ENCODE data around the gene GPC5.
"Not testable (repeated sequence)": the region's sequence is repeated elsewhere in the genome, so short reads cannot be mapped to it uniquely, and the experiment has no call there.

Gene GPC5

DNA sequence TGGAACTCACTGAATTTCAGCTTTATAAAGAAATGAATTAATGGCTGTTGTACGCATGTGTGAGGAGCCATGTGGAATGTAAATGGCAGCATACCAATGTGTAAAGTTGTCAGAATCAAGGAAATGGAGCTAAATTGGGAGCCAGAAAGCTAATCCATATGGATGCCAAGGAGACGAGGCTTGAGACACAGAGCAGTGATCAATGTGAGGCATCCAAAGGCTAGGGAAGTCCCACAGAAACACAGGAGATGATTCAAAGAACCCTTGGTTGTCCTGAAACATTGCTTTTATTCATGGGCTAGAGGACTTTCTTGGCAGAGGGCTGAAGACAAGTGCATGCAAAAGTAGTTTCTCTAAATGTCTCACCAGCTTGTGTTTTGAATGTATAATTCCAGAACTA, 1271.7 kb downstream of the GPC5 start:
- DNase-seq (ENCODE audit: low read depth): no peak

DNA sequence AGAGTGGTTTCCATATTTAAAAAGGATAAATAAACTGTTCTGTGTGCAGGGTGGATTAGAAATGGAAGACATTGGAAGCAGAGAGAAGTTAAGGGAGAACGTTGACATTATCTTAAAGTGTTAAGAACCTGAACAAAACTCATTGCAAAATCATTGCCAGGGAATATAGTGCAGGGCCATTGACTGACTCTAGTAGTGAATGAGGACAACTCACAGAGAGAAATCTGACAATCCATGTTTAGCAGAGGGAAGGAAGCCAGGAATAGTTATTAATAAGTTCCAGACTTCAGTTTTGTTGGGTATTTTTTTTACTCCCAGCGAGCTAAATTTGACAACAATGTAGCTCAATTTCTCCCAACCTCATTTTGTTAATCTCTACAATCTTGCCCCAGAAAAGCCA, 1273.4 kb downstream of the GPC5 start:
- DNase-seq (ENCODE audit: low read depth): no peak

DNA sequence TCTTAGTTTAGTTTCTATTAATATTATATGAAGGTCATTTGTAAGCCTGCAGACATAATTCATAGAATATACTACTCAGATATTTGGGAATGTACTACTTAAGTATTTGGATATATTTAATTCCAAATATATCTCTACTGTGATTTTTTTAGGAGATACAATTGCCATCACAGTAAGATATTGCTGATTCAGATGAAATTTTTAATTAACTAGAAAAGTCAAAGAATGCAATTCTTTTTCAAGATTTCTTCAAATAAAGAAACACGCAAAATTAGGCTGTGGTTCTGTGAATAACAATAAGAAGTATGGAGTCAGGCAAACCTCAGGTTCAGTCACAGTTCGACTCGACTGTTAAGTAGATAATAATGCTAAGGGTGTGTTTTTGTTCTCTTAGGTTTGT, 1277.8 kb downstream of the GPC5 start:
- no peak for DNase-seq (ENCODE audit: low read depth)

DNA sequence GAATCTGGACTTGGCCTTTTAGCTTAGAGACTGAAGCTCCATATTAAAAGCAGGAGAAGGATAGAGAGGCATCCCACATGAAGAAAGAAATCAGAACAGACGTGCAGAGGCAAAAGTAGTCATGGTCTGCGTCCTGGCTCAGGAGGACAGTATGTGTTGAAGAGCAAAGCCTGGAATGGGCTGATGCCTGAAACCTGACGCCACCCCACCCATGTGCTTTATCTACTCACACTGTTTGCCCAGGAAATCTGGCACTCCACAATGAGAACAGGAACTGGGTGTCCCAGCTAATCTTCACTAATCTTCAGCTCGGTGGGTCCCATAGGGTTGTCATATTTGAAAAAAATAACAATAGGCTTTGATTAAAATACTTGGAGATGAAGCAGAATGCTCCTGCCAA, 1279.2 kb downstream of the GPC5 start:
- no peak for DNase-seq (ENCODE audit: low read depth)

DNA sequence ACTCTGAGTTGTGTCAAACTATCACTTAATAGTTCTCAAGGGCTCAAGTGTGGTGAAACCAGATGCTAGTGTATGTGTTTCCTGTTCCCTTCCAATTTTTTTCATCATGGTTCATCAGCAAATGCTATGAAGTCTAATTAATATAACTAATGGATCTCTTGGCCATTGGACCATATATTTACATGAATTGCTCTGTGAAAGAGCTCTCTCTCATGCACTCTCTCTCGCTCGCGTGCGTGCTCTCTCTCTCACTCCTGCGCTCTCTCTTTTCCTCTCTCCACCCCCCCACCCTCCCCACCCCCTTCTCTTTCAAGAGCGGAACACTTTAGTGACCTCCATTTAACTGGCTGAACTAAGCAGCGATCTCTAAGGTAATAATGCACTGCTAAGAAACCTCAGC, 1281.2 kb downstream of the GPC5 start:
- no peak for DNase-seq (ENCODE audit: low read depth)

DNA sequence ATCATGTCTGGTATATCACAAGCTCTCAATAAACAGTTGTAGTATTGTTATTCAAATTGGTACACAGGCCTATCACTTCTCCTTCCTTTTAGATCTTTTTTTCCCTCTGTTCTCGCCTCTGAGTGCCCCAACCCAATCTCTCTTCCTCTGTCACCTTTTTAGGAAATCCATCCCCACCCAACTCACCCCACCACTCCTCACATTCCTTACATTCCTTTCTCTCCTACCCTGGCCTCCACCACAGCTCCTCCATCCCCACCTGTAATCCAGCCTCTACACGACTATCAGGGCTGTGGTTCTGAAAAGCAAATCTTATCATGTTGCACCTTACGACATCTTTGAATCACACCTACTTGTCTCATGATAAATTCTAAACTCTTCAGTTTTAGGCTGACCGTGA, 1282.8 kb downstream of the GPC5 start:
- DNase-seq (ENCODE audit: low read depth): no peak

DNA sequence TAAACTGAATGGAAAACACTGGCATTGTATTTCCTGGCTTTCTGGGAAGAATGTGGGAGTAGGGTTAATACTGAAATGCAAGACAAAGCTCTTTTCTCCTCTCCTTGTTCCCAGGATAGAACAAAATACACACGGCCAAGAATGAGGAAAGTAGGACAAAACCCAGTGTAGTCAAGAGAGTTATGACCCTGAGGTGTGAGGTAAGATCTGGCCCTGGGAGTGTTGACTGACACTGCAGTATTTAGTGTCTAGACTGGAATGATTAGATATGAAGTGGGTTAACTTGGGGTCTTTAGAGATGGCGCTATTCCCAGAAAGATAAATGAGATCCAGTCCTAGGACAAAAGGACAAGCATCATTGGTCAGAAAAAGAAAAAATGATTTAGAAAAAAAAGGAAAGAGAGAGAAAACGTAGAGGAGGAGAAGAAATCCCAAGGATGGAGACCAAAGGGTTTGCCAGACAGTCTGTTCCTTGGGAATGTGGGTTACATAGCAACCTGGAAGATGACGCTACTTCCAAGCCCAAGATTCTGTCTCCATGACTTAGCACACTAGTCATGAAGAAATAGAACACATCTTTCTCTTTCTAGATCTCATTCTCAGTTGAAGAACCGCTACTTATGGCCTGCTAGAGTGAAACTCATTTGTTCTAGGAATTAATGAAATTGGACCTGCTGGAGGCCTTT, 1284.6 kb downstream of the GPC5 start:
- DNase-seq (ENCODE audit: low read depth): no peak

DNA sequence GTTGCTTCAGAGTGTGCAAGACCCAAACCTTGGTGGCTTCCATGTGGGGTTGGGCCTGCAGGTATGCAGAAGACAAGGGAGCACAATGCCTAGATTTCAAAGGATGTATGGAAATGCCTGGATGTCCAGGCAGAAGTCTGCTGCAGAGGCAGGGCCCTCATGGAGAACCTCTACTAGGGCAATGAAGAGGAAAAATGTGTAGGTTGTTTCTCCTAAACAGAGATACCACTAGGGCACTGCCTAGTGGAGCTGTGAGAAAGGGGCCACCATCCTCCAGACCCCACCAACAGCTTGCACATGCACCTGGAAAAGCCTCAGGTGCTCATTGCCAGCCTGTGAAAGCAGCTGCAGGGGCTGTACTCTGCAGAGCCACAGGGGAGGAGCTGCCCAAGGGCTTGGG, 1295.6 kb downstream of the GPC5 start:
- no peak for DNase-seq (ENCODE audit: low read depth)

DNA sequence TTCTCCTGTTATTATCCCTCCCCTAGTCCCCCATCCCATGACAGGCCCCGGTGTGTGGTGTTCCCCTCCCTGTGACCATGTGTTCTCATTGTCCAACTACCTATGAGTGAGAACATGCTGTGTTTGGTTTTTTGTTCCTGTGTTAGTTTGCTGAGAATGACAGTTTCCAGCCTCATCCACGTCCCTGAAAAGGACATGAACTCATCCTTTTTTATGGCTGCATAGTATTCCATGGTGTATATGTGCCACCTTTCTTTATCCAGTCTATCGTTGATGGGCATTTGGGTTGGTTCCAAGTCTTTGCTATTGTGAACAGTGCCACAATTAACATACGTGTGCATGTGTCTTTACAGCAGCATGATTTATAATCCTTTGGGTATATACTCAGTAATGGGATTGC, 1297.4 kb downstream of the GPC5 start:
- not testable (repeated sequence) for DNase-seq (ENCODE audit: low read depth)

DNA sequence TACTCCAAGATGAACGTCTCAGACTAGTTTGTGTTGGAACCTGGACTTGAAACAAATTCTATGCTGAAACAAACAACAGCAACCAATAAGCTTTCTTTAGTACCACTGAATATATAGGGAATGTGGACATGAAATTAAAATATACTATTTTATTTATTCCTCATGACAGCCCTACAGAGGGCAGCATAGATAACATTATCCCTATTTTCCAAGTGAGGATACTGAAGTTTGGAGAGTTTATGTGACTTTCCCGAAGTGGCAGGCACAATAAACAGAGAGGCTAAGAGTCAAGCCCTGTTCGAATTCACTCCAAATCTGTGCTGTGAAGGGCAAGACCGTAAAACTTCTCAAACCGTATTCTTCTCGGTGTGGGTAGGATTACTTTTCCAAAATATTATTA, 1318.3 kb downstream of the GPC5 start:
- DNase-seq (ENCODE audit: low read depth): no peak

DNA sequence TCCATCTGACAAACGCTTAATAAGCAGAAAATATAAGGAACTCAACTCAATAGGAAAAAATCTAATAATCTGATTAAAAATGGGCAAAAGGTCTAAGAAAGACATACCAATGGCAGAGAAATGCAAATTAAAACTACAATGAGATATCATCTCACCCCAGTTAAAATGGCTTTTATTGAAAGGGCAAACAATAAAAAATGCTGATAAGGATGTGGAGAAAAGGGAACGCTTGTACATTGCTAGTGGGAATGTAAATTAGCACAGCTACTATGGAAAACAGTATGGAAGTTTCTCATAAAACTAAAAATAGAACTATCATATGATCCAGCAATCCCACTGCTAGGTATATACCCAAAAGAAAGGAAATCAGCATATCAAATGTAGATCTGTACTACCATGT, 1319.4 kb downstream of the GPC5 start:
- no peak for DNase-seq (ENCODE audit: low read depth)

DNA sequence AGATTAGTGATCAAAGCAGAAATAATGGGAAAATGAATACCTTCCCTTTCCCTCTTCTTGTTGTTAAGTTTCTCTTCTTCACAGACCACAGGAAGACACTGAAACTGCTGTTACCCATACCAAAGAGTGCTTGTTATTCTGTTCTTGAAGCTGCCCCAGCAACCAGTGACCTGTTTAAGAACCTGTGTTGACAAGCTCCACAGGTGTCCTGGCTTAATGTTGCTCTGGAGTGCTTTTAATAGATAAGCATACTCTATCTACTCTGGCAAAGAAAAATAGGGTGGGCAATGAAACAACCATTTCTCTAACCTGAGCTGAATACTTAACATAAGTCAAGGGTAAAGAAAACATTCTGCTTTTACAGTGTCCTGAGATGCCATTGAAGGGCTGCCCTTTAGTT, 1321.4 kb downstream of the GPC5 start:
- DNase-seq (ENCODE audit: low read depth): no peak

DNA sequence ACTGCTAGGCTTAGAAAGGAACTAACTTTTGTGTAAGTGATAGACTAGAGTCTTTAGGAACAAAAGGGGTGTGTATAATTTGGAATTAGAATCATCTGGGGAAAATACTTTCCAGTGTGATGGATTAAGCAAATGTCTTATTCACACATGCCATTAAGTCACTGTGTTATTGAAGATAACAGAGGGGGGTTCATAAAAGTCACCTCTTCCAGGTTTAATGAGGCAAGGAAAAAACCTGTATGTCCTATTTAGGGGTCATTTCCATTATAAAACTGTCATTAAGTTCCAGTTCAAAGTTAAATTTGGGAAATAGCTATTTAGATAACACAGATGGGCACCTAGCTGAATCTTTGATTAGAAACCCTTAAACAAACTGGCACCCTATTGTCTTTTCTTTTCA, 1323.2 kb downstream of the GPC5 start:
- no peak for DNase-seq (ENCODE audit: low read depth)

DNA sequence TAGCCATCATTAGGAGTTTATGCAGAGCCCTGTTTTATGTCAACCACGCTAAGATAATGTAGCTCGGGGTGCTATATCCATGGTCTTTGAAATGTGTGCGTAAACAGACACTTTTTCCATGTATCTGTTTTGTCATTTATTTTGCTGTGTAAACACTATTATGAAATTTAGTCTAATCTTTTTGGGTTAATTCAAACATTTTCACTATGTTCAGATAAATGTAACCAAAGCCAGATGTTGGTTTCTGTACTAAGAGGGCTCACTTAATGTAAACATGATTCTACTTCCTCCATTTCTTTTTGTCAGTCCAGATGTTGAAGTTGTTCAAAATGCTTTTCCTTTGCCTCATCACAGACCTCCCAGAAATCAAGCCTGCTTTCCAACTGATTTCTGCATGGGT, 1328.7 kb downstream of the GPC5 start:
- no peak for DNase-seq (ENCODE audit: low read depth)

DNA sequence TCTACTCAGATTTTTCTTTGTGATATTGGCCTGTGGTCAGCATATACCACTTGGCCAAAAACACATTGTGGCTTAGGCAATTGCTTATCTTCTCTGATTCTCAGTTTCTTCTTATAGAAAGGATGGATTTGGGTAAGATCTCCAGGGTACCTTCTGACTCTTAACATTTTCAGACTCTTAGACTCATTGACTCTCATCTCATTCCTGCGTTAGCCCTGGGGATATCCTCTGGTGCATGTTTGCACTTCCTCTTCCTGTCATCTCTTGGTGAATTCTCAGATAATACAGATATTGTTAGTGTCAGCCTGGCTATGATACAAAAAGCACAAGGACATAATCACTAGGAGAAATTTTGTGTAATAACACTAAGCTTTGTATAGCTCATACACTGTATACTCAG, 1335.6 kb downstream of the GPC5 start:
- DNase-seq (ENCODE audit: low read depth): no peak

DNA sequence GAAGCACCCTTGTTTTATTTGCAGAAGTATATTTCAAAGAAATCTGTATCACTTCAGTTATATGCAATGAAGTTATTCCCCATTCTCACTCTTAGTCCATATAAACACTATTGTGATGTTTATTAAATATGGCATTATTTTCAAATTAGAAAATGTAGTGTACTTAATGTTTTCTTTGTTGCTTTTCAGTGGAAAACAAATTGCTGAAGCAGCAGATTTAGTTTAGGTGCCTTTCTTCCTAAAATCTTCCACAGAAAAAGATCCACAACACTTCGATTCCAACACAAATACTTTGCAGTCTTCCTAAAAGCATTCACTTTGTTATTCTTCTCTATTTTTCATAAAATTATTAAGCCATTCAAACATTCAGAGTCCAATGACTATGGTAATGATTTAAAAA, 1336.1 kb downstream of the GPC5 start:
- DNase-seq (ENCODE audit: low read depth): no peak

DNA sequence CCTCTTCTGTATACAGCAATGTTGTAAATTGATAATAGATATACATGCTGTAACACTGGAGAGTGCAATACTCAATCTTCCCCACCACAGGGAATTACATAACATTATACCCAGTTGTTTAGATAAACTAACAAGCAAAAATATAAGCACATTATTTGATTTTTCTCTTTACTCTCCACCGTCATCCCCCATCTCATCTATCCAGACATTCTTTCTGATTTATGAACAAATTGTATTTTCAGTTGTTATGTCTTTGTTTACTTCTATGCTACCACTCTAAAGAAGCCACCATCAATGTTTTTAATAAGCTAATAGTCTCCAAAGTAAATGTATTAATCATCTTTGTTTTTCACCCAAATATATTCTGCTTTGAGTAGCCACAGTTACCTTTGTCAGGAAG, 1337.5 kb downstream of the GPC5 start:
- no peak for DNase-seq (ENCODE audit: low read depth)

DNA sequence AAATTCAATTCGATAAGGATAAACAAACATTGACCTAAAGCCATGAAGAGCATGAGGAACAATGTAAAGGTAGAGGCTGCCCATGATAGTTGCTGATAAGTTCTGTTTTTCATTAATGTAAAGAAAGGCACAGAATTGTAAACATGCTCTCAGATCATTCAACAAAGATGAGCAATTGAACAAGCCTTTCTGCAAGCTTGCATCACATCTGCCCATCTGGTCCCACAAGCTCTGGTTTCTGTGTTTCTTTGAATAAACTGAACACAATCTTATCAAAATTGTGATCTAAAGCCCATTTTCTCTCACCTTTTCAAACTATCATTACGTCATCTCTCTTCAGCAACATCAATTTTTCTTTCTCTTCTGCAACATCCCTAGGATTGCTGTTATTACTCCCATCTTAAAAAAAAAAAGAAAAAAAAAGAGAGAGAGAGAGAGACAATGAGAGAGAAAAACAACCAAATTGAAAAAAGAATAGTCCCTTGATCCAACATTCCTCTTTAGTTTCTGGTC, 1340.9 kb downstream of the GPC5 start:
- no peak for DNase-seq (ENCODE audit: low read depth)

DNA sequence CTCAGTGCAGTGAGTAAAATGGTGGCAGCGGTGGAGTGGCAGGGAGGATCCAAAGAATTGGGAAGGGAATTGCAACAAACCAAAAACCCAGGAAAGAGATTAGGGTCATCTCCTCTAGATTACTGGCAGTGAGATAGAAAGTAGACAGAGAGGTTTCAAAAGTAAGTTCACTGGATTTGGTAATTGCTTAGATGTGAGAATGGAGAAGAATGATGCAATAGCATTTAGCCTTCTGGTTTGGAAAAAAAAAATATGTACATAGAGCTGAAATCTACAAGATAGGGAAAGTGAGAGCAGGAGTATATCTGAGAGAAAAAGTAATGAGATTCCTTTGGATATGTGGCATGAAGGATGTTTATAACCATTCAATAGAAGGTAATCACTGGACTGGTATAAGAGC, 1345.6 kb downstream of the GPC5 start:
- DNase-seq (ENCODE audit: low read depth): no peak

DNA sequence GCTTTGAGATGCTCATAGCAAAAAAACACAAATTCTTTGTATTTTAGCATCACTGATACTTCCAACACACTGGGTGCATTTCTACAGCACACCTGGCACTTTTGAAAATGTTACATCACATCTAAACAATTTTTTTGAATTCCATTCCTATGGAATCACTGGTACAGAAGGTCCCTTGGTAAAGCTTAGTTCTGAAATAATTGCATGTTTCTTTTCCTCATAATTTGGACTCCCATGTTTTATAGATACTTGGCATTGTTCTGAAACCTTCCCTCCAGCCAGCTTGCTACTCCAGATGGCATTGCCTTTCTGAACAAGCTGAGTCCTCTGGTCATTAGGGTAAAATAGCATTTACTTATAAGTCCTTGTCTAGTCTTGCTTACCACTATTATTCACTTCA, 1346.8 kb downstream of the GPC5 start:
- no peak for DNase-seq (ENCODE audit: low read depth)

DNA sequence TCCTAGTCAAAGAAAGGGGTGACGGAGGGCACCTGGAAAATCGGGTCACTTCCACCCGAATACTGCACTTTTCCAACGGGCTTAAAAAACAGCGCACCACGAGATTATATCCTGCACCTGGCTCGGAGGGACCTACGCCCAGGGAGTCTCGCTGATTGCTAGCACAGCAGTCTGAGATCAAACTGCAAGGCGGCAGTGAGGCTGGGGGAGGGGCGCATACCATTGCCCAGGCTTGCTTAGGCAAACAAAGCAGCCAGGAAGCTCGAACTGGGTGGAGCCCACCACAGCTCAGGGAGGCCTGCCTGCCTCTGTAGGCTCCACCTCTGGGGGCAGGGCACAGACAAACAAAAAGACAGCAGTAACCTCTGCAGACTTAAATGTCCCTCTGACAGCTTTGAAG, 1354.3 kb downstream of the GPC5 start:
- not testable (repeated sequence) for DNase-seq (ENCODE audit: low read depth)

DNA sequence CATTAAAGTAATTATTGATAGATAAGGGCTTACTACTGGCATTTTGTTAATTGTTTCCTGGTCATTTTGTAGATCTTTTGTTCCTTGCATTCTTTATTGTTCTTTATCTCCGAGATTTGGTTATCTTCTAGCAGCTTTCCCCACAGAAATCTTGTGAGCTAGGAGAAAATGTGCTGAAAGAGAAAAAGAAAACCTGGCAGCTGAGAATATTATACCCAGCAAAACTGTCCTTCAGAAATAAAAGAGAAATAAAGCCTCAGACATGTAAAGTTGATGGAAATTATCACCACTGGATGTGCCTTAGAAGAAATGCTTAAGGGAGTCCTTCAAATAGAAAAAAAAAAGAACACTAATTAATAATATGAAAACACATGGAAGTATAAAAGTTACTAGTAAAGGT, 1363.3 kb downstream of the GPC5 start:
- DNase-seq (ENCODE audit: low read depth): no peak

DNA sequence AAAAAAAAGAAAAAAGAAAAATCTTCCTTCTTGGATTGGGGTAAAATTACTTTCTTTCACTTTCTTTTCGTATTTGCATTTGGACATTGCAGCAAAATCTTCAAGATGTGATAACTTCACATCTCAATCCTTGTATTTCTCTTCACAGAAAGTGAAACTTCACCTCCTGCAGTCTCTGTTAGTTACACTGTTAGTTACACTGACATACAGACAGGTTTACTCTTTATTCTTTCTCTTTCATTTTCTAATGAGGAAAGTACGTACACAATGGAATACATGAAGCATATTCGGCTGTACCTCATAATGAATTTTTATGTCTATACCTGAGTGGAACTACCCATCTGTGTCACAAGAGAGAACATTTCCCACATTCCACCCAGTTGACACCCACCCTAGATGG, 1369.0 kb downstream of the GPC5 start:
- DNase-seq (ENCODE audit: low read depth): no peak

DNA sequence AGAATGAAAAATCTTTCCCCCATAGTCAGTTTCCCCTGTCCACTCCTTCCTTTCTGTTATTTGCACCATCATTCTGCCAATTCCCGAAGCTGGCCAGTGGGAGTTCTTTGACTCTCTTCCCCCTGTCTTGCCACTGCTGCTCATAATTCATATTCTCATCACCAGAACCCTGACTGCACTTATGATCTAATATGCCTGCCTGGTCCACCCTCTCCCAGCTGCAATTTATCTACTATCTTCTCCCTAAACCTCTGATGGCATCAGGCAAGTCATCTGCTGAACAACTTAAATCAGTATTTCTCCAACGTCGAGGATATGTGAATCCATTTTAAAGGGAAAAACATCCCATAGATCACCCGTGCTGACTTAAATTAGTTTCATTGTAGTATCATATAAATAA, 1370.2 kb downstream of the GPC5 start:
- no peak for DNase-seq (ENCODE audit: low read depth)

DNA sequence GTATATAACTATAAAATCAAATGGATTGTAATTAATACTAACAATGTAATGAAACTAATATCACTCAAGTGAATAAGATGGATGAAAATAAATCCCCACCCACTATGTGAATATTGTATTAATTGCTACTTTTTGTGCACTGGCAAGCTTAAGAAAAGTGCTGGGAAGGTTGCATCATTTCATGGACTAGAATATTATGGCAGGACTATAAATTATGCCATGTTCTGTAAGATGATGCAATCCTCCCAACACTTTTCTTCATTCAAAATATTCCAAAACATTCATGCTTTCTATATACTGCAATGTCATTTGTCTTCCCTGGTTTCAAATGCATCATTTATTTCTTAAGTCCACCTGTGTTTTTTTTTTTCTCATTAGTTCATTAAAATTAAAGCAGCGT, 1370.6 kb downstream of the GPC5 start:
- DNase-seq (ENCODE audit: low read depth): no peak

All from EH (cell line).